BE2C (cell line): ENCODE data around the gene RBMS1.

ENCODE experiments used
- DNase-seq: peaks from one replicate; pipeline ENCODE4 v3.0.0-alpha.2; 2020
- H3K27me3 ChIP-seq: fragments of 250-450 bp; sonication (Bioruptor Pico); 2 replicates; pipeline ENCODE4 v1.5.1; 2020; ENCODE audit warnings: mild to moderate bottlenecking
- H3K36me3 ChIP-seq: fragments of 250-450 bp; sonication (Bioruptor Pico); 2 replicates; pipeline ENCODE4 v1.5.1; 2020; ENCODE audit warnings: mild to moderate bottlenecking
- H3K4me1 ChIP-seq: fragments of 250-450 bp; sonication (Bioruptor Pico); 2 replicates; pipeline ENCODE4 v1.5.1; 2020
- H3K4me3 ChIP-seq: 2 replicates; pipeline ENCODE4 v1.5.1; 2011; ENCODE audit warnings: low read depth, low read length
- H3K9me3 ChIP-seq: fragments of 250-450 bp; sonication (Bioruptor Pico); 2 replicates; pipeline ENCODE4 v1.5.1; 2020
- TF ChIP-seq, protein P1 (sequence below): IDR thresholded peaks from 2 replicates; pipeline ENCODE4 v1.5.1; 2012; ENCODE audit warnings: mild to moderate bottlenecking, low read depth, low read length

RBMS1 gene

DNA sequence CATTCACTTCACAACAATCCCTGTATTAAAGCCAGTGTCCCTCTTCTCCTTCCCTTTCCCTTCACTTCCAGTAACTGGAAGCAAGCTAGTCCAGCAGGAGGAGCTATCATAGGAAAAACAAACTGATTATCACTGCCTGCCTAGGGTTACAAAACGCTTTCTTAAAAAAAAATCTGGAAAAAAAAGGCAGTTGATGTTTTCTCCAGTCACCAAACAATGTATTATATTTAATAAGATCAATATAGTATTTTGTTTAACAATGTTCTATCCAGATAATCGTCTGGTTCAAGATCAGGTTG, 214.8 kb downstream of the RBMS1 start:
- H3K4me1 ChIP-seq, result peaks cover 6% of the 10 kb centered on the region
- no peak overlapping the region for H3K4me3 ChIP-seq
- no peaks in the 10 kb centered on the region for H3K27me3 ChIP-seq
- no peaks in the 10 kb centered on the region for H3K9me3 ChIP-seq
- no peak for DNase-seq
- TF ChIP-seq, protein P1, sequence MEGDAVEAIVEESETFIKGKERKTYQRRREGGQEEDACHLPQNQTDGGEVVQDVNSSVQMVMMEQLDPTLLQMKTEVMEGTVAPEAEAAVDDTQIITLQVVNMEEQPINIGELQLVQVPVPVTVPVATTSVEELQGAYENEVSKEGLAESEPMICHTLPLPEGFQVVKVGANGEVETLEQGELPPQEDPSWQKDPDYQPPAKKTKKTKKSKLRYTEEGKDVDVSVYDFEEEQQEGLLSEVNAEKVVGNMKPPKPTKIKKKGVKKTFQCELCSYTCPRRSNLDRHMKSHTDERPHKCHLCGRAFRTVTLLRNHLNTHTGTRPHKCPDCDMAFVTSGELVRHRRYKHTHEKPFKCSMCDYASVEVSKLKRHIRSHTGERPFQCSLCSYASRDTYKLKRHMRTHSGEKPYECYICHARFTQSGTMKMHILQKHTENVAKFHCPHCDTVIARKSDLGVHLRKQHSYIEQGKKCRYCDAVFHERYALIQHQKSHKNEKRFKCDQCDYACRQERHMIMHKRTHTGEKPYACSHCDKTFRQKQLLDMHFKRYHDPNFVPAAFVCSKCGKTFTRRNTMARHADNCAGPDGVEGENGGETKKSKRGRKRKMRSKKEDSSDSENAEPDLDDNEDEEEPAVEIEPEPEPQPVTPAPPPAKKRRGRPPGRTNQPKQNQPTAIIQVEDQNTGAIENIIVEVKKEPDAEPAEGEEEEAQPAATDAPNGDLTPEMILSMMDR, result peak; percentile 54
- peaks cover 26% of the 10 kb centered on the region for H3K36me3 ChIP-seq

DNA sequence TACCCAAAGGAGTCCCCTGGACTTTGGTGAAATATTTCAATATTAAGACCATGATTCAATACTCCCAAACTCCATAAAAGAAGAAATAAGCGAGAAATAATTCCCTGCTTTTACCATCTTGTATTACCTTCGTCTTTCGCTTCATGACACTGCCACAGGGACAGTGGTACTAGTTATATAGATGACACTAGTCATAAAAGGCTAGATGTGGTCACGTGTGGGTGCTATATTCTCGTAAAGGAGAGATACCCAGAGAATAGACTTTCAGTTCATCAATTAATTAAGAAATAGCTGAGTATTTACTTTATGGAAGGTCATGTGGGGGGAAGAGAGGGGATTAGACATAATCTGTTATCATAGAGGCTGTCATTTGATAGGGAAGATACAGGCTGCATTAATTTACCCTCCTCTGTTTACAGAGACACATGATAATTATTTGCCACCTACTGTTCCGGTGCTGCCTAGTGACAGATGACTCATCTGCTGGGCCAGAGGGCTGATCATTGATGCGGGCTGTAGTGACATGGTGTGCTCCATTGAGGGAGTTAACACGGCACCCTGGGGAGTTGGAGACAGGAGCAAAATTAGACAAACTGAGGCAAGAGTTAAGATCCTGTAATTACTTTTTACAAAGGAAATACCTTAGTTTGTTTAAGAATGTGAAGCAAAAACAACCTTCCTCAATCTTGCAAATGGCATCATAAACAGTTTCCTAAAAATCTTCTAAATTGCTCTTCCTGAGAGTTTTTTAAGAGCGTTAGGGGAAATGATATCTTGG, 215.3 kb downstream of the RBMS1 start:
- Histone ChIP-seq H3K27me3 (no peaks in the 10 kb centered on the region), H3K36me3 (peaks cover 26% of the 10 kb centered on the region), H3K9me3 (no peaks in the 10 kb centered on the region), H3K4me1 (peaks cover 6% of the 10 kb centered on the region), H3K4me3 (no peak overlapping the region)
- DNase-seq, result no peak
- TF ChIP-seq, protein P1, result no peak

- TF ChIP-seq, protein P1, result no peak
- no peaks in the 10 kb centered on the region; the same call in 1 of the 2 replicates for H3K4me1 ChIP-seq
- H3K27me3 ChIP-seq, result no peaks in the 10 kb centered on the region
- H3K4me3 ChIP-seq, result no peak overlapping the region
- H3K36me3 ChIP-seq, result peaks cover 26% of the 10 kb centered on the region
- DNase-seq, result no peak
- H3K9me3 ChIP-seq, result no peaks in the 10 kb centered on the region
Measured at GRCh38 chr2:160277151-160277550, 216.5 kb downstream of the RBMS1 start.

DNA sequence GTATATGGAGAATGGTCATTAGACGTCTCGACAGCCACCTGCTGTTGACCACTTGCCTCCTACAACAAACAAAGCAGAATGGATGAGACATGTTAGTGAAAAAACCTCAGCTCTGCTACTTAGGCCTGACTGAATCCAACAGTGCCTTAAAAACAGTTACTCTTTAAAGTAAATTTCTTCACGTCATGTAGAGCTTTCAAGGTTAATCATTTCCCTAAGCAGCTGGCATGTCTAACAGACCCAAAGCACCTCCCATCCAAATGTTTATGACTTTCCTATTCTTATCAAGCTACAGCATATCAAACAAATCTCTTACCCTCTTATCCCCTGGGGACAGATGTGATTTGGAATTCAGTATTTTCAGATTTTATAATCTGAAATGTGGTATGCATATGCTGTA, 218.0 kb downstream of the RBMS1 start:
- peaks cover 26% of the 10 kb centered on the region for H3K36me3 ChIP-seq
- peaks cover under 1% of the 10 kb centered on the region; the same call in 1 of the 2 replicates for H3K4me1 ChIP-seq
- TF ChIP-seq, protein P1, result no peak
- H3K9me3 ChIP-seq, result no peaks in the 10 kb centered on the region
- H3K4me3 ChIP-seq, result no peak overlapping the region
- DNase-seq, result no peak
- no peaks in the 10 kb centered on the region for H3K27me3 ChIP-seq

DNA sequence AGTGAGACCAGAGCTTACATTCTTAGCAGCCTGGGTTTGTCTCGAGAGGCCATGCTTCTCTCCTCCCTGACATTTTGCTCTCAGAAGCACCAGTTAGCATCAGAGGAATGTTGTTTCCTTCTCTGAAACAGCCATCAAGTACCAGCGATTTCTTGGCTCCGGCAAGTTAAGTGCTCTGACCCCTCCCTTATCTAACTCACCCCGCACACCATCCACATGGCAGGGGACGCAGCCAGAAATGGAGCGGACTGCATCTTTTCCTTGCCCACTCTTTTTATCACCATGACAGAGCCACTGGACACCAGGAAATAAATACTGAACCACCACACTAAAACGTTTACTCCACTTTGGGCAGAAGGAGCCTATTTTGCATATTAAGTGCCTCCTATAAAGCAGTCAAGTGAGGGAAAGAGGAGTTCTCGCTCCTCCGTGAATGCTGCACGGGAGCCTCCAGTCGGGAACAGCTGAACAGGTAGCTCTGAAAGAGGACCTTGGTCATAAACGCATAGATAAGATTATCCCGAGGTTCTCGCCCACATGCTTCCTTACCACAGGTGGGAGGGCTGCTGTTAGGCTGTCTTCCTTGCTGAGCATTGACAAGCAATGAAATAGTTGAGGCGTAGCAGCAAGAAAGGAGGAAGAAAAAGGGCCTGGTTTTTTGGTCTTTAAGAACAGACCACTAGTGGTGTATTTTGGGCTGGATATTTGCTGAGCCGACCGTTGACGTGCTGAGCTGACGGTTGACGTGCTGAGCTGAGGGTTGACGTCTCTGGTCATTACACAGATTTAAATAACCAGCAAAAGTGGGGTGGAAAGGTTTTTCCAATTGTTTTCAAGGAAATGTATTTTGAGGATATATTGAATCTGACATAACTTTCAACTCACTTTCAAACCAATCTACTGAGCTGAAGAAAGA, 222.2 kb downstream of the RBMS1 start:
- Histone ChIP-seq H3K4me1 (peaks cover 5% of the 10 kb centered on the region), H3K9me3 (no peaks in the 10 kb centered on the region), H3K4me3 (no peak overlapping the region), H3K27me3 (no peaks in the 10 kb centered on the region), H3K36me3 (peaks cover 4% of the 10 kb centered on the region)
- TF ChIP-seq, protein P1, result no peak
- DNase-seq, result no peak
